ENCODE data around the gene VWA3B.

- TF ChIP-seq CTCF (IDR thresholded peaks at IDR 0.05; ENCODE audit: extremely low read depth in 1 of 2, insufficient read depth in 1 of 2, low read depth in 1 of 2, low read length in 2 of 2) (no peak), POLR2A (IDR thresholded peaks at IDR 0.05; ENCODE audit: low read depth, low read length) (no peak)
Observed at GRCh38 chr2:98332989-98333388, 246.0 kb downstream of the VWA3B start.

Data from endothelial cell of umbilical vein (primary cell).